ENCODE data around the gene ZNG1A. TPM values are rescaled to one million over a fixed set of nuclear protein-coding genes. Genes with fewer than 3 reads are reported as not detected.
A peak's percentile ranks its signal among the peaks of the same experiment; 100 is the strongest.
"Not testable (repeated sequence)": the region's sequence is repeated elsewhere in the genome, so short reads cannot be mapped to it uniquely, and the experiment has no call there.

The ZNG1A gene
- total RNA-seq, 2 donors from 2014 or later: 33.4 to 56.6 TPM

DNA sequence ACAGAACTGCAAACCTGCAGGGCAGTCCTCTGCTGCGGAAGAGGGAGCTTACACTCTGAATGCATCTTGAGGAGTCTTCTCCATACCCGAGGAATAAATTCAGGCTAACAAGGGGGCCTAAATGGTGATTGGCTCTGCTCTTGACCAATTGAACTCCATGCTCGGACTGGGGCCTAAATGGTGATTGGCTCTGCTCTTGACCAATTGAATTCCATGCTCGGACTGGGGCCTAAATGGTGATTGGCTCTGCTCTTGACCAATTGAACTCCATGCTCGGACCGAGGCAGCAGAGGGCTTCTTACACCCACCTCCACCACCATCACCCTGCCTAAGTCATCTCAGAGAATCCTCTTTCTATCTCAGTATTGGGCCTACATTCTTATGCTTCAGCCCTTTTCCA, 79.0 kb downstream of the ZNG1A start:
- H3K9me3 Mint-ChIP-seq; H3K4me1 Mint-ChIP-seq (ENCODE audit: low read depth in 2 of 2); H3K4me3 Mint-ChIP-seq; ATAC-seq; H3K27ac Mint-ChIP-seq; H3K27me3 Mint-ChIP-seq; DNase-seq (ENCODE audit: low spot score); H3K36me3 Mint-ChIP-seq: not testable (repeated sequence)

DNA sequence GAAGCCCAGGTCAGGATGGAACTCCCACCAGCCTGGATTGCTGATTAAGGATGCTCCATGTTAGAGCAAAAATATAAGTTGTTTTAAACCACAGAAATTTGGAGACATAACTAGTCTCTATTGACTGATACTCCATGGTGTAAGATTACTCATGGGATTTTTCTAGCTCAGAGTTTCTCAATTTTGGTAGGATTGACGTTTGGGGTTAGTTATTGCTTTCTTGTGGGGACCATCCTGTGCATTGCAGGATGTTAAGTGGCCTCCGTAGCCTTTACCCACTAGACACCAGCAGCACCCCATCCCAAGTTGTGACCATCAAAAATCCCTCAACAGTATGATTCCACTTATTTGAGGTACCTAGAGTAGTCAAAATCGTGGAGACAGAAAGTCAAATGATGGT, 80.1 kb downstream of the ZNG1A start:
- H3K36me3 Mint-ChIP-seq; H3K4me1 Mint-ChIP-seq (ENCODE audit: low read depth in 2 of 2); H3K27me3 Mint-ChIP-seq; DNase-seq (ENCODE audit: low spot score); H3K27ac Mint-ChIP-seq; H3K9me3 Mint-ChIP-seq; H3K4me3 Mint-ChIP-seq: not testable (repeated sequence)
- peak; percentile 64 to 73 for ATAC-seq

DNA sequence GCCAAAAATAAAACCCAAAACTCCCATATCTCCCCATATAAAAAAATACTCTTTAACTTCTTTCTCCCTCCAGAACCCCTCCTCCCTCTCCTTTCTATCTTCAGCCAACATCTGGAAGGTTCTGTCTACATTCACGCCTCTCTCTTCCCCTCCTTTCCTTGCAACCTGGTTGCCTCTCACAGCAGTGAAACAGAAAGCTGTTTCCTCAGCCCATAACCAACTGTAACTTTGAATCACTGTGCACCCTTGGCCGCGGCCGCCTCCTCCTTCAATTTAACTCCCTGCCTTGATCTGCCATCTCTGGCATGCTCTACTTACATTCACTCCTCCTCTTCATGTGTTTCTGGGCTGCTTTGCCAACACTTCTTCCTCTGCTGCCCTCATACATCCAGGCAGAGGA, 83.9 kb downstream of the ZNG1A start:
- not testable (repeated sequence) for H3K4me1 Mint-ChIP-seq (ENCODE audit: low read depth in 2 of 2); H3K4me3 Mint-ChIP-seq; DNase-seq (ENCODE audit: low spot score); ATAC-seq; H3K9me3 Mint-ChIP-seq; H3K27ac Mint-ChIP-seq; H3K36me3 Mint-ChIP-seq; H3K27me3 Mint-ChIP-seq

DNA sequence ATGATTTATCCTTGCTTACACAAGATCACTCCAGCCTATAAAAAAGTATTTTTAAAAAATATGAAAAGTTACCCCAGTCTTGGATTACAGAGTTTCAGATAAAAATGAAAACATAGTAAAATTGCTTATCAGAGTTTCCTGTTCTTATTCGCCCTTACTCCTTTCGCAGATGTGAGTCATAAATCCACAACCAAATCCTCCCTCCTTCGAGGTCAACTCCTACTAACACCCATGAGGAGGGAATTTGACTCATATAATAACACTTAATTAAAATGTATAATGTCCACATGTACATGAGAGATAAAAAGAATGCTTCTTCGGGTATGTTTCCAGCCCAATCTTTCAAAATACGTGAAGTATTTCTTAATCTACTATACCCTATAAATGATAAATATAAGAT, 84.5 kb downstream of the ZNG1A start:
- H3K4me3 Mint-ChIP-seq, ATAC-seq, H3K27me3 Mint-ChIP-seq: not testable (repeated sequence)

DNA sequence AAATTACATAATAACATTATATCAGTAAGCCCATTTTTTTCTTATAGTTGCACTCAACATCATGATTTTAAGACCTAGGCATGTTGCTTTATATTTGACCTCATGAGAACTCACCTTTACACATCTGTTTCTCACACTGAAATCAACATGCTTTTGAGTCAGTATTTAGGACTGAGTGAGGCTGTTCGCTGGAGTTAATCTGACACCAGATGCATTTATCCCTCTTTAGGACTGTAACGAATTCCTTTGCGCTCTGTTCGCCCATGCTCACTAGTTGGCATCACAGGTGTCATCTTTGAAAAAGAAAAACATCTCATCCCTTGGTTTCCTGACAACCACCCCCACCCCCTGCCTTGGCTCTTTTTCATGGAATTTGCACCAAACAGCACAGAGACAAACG, 84.9 kb downstream of the ZNG1A start:
- H3K27ac Mint-ChIP-seq; DNase-seq (ENCODE audit: low spot score); H3K4me1 Mint-ChIP-seq (ENCODE audit: low read depth in 2 of 2); H3K27me3 Mint-ChIP-seq; ATAC-seq; H3K4me3 Mint-ChIP-seq; H3K9me3 Mint-ChIP-seq; H3K36me3 Mint-ChIP-seq: not testable (repeated sequence)

More for the DNA sequence above, 84.5 kb downstream of the ZNG1A start:
- H3K27ac Mint-ChIP-seq; H3K4me1 Mint-ChIP-seq (ENCODE audit: low read depth in 2 of 2); H3K9me3 Mint-ChIP-seq; DNase-seq (ENCODE audit: low spot score); H3K36me3 Mint-ChIP-seq: not testable (repeated sequence)

DNA sequence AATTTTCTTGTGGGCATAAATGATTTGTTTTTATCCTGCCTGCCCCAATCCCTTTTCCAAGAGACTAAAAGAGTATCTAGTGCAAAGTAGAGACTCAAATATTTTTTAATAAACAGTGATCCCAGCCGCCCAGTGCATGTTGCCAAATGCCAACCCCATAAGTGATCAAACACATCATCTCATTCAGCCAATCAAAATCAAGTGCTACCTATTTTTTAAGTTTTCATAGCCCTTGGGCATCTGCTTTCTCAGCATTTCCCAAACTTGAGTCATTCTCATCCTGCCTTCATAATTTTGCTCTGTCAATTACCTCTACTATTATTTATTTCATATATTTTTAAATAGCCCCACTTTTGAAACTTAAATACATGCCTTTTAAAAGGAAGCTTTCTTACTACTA, 88.0 kb downstream of the ZNG1A start:
- not testable (repeated sequence) for H3K9me3 Mint-ChIP-seq; DNase-seq (ENCODE audit: low spot score); H3K27me3 Mint-ChIP-seq; H3K36me3 Mint-ChIP-seq; H3K4me3 Mint-ChIP-seq; ATAC-seq; H3K4me1 Mint-ChIP-seq (ENCODE audit: low read depth in 2 of 2); H3K27ac Mint-ChIP-seq

DNA sequence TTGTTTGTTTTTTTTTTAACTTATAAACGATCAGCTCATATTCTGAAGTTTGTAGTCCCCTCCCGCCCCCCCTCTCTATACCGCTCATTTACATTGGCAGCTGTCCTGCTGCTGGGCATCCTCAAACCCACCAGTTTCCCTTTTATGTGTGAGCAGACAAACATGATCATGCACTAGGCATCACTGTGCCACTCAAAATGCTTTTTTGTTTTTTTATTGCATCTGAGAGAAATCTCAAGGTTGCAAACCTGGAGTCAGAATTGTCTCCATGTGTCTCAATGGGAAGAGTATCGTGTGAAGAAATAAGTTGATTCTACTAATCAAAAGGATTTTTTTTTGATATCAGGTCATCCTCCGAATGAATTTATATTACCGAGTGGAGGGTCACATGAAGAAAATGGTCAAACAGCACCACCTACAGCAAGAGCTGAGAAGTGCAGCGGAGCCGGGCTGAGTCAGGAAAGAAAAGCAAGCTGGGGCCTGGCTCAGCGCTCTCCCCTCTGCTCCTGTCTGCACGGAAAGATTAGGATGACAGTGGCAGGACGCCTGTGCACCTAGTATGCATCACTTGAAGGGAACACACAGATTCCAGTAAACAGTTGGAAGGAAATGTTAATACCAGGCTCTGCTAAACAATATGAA, 90.3 kb downstream of the ZNG1A start:
- H3K9me3 Mint-ChIP-seq; DNase-seq (ENCODE audit: low spot score); H3K27me3 Mint-ChIP-seq; H3K36me3 Mint-ChIP-seq; H3K27ac Mint-ChIP-seq; H3K4me3 Mint-ChIP-seq; H3K4me1 Mint-ChIP-seq (ENCODE audit: low read depth in 2 of 2): not testable (repeated sequence)
- ATAC-seq: peak; percentile 78 to 81

DNA sequence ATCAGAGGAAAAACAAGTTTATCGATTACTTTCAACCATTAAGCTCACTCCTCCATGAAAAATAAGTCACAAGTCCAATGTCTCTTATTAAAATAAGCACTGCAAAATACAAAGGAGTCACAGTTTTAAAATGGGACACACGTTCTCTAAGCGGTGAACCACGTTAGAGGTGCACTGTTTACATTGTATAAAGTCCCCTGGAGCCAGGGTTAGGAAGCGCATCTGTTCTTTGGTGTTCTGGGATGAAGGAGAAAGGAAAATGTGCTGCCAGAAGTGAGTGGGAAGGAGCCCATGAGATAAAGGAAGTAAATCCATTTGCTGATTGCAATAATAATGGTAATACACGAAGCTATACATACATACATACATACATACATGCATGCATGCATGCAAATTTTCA, 91.0 kb downstream of the ZNG1A start:
- not testable (repeated sequence) for H3K36me3 Mint-ChIP-seq; H3K4me3 Mint-ChIP-seq; H3K27ac Mint-ChIP-seq; H3K4me1 Mint-ChIP-seq (ENCODE audit: low read depth in 2 of 2); DNase-seq (ENCODE audit: low spot score); ATAC-seq; H3K27me3 Mint-ChIP-seq; H3K9me3 Mint-ChIP-seq

DNA sequence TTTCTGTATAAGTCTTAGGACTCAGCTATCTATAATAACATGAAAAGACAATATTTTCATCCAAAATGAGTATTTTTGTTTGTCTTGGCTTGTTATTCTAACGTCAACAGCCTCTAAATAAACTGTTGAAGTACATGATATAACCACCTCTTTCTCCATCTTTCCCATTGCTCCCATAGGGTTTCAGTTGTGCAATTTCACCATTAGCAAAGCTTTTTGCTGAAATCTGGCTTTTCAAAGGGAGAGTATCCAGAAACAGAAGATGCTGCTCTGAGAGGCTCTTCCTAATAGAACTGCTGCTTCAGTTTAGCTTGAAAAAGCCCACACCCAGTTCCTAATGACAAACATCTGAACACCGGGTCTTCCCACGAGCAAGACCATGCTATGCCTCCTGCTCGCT, 91.8 kb downstream of the ZNG1A start:
- H3K4me3 Mint-ChIP-seq; H3K9me3 Mint-ChIP-seq; DNase-seq (ENCODE audit: low spot score); ATAC-seq; H3K27me3 Mint-ChIP-seq; H3K4me1 Mint-ChIP-seq (ENCODE audit: low read depth in 2 of 2); H3K36me3 Mint-ChIP-seq; H3K27ac Mint-ChIP-seq: not testable (repeated sequence)

DNA sequence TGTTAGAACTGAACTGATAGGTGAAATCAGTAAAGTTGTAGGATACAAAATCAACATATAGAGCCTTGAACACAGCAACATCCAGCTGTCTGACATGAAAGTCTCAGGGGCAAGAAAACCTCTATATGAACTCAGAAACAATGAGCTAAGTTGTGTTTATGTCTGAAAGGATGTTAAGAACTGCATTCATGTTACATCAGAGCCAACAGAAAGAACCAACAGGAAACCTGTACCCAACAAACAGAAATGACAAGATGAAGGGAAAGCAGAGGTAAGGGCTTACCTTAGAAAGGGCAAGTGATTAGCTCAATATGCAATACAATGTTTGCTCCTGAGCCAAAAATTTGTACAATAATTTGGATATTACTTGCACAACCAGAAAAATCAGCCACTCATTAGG, 92.2 kb downstream of the ZNG1A start:
- ATAC-seq, H3K9me3 Mint-ChIP-seq, H3K27me3 Mint-ChIP-seq: not testable (repeated sequence)

DNA sequence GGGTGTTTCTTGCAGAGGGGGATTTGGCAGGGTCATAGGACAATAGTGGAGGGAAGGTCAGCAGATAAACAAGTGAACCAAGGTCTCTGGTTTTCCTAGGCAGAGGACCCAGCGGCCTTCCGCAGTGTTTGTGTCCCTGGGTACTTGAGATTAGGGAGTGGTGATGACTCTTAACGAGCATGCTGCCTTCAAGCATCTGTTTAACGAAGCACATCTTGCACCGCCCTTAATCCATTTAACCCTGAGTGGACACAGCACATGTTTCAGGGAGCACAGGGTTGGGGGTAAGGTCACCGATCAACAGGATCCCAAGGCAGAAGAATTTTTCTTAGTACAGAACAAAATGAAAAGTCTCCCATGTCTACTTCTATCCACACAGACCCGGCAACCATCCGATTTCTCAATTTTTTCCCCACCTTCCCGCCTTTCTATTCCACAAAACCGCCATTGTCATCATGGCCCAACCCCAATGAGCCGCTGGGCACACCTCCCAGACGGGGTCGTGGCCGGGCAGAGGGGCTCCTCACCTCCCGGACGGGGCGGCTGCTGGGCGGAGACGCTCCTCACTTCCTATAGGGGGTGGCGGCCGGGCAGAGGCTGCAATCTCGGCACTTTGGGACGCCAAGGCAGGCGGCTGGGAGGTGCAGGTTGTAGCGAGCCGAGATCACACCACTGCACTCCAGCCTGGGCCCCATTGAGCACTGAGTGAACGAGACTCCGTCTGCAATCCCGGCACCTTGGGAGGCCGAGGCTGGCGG, 95.7 kb downstream of the ZNG1A start:
- not testable (repeated sequence) for H3K4me3 Mint-ChIP-seq; H3K9me3 Mint-ChIP-seq; H3K27me3 Mint-ChIP-seq; H3K36me3 Mint-ChIP-seq; H3K27ac Mint-ChIP-seq; ATAC-seq; DNase-seq (ENCODE audit: low spot score); H3K4me1 Mint-ChIP-seq (ENCODE audit: low read depth in 2 of 2)

More for the DNA sequence above, 92.2 kb downstream of the ZNG1A start:
- not testable (repeated sequence) for H3K27ac Mint-ChIP-seq; H3K4me1 Mint-ChIP-seq (ENCODE audit: low read depth in 2 of 2); H3K36me3 Mint-ChIP-seq; H3K4me3 Mint-ChIP-seq; DNase-seq (ENCODE audit: low spot score)

DNA sequence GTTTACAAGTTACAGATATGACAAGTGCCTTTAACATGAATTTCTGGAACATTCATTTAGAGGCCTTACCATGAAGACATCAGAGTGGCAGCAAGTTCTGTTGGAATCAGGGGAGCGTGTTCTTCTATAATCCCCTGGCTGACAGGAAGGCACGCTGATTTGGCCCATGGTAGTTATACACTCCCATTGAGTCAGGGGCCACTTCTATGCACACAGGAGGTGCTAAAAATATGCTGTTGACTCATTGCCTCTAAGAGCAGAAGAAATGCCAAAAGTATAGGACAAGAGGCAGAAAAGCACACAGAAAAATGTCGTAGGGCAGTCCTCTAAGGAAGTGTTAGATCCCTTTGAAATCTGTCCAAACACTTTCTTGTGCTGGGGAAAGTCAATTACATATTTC, 100.5 kb downstream of the ZNG1A start:
- DNase-seq (ENCODE audit: low spot score); H3K4me3 Mint-ChIP-seq; H3K27me3 Mint-ChIP-seq; H3K4me1 Mint-ChIP-seq (ENCODE audit: low read depth in 2 of 2); H3K36me3 Mint-ChIP-seq; H3K27ac Mint-ChIP-seq; ATAC-seq; H3K9me3 Mint-ChIP-seq: not testable (repeated sequence)

DNA sequence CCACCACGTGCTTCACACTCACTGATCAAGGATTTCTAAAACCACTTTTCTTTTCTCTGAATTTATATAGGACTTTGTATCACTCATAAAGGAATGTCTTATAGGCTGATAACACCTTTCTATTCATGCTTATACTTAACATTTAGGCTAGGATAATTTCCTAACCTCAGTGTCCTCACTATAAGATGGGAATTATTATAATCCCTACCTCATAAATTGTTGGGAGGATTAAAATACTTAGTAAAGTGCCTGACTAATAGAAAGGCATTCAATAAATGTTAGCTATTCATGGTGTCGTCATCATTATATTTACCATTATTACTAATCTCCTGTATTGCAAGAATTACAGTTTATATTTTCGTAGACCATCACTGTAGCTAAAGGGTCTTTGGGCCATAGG, 102.5 kb downstream of the ZNG1A start:
- H3K4me3 Mint-ChIP-seq; DNase-seq (ENCODE audit: low spot score); H3K9me3 Mint-ChIP-seq; H3K27me3 Mint-ChIP-seq; H3K36me3 Mint-ChIP-seq; ATAC-seq; H3K4me1 Mint-ChIP-seq (ENCODE audit: low read depth in 2 of 2); H3K27ac Mint-ChIP-seq: not testable (repeated sequence)

DNA sequence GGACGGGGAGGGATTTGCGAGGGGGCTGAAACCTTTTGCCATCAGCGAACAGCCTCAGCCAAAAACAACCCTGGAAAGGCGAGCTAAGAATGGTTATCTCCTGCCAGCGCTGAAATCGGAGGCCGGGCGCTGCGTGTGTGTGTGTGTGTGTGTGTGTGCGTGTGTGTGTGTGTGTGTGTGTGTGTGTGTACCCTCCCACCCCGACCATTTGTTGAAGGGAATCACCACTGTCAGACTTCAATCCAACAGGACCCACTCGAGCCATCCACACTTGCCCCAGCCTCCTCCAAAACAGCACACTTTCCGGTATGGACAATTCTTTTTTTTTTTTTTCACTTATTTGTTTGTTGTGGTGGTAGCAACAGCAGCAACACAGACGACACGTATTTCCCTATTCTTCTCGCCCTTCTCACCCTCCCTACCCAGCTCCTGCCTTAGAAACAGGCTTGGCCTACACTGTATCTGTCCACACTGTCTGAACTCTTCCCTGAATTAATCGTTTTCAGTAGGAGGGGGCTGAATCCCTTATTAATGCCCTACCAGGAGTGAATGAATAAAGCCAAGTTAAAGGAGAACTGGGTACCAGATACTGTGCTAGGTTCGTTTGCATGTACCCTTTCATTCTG, 104.8 kb downstream of the ZNG1A start:
- ATAC-seq; H3K27ac Mint-ChIP-seq; H3K9me3 Mint-ChIP-seq; H3K27me3 Mint-ChIP-seq; H3K4me1 Mint-ChIP-seq (ENCODE audit: low read depth in 2 of 2); H3K36me3 Mint-ChIP-seq; DNase-seq (ENCODE audit: low spot score): not testable (repeated sequence)
- peak overlapping the region; percentile 42 for H3K4me3 Mint-ChIP-seq
